NT2/D1 (cell line): ENCODE measurements around the gene HNRNPUL1.

Source experiments
- DNase-seq: peaks from one replicate; pipeline ENCODE4 v3.0.0-alpha.2; 2011; ENCODE audit warnings: low read depth, low spot score
- H3K27me3 ChIP-seq: 2 replicates; pipeline ENCODE4 v1.6.0; 2011; ENCODE audit warnings: mild to moderate bottlenecking; ENCODE audit not compliant: insufficient read length, insufficient read depth
- H3K36me3 ChIP-seq: 2 replicates; pipeline ENCODE4 v1.6.1; 2011; ENCODE audit warnings: mild to moderate bottlenecking, low read length, mixed read lengths; ENCODE audit not compliant: insufficient read depth, insufficient read length
- H3K4me1 ChIP-seq: 2 replicates; pipeline ENCODE4 v1.5.1; 2011; ENCODE audit not compliant: insufficient read depth, insufficient read length
- H3K4me3 ChIP-seq: 2 replicates; pipeline ENCODE4 v1.5.1; 2011; ENCODE audit warnings: low read depth; ENCODE audit not compliant: insufficient read length
- H3K9ac ChIP-seq: 2 replicates; pipeline ENCODE4 v1.6.0; 2011; ENCODE audit warnings: low read depth; ENCODE audit not compliant: insufficient read length
- H3K9me3 ChIP-seq: 2 replicates; pipeline ENCODE4 v1.5.1; 2011; ENCODE audit warnings: mild to moderate bottlenecking, low read length; ENCODE audit not compliant: insufficient read depth
- SUZ12 ChIP-seq: IDR thresholded peaks from 2 replicates; pipeline ENCODE4 v1.6.1; 2011; ENCODE audit not compliant: insufficient read length, insufficient read depth; ENCODE audit errors: extremely low read depth
- YY1 ChIP-seq: IDR thresholded peaks from 2 replicates; pipeline ENCODE4 v1.6.1; 2011; ENCODE audit not compliant: insufficient read length, insufficient read depth
- ZNF274 ChIP-seq: IDR thresholded peaks from 2 replicates; pipeline ENCODE4 v1.6.1; 2011; ENCODE audit warnings: mild to moderate bottlenecking, low read depth, low read length

The HNRNPUL1 gene

DNA sequence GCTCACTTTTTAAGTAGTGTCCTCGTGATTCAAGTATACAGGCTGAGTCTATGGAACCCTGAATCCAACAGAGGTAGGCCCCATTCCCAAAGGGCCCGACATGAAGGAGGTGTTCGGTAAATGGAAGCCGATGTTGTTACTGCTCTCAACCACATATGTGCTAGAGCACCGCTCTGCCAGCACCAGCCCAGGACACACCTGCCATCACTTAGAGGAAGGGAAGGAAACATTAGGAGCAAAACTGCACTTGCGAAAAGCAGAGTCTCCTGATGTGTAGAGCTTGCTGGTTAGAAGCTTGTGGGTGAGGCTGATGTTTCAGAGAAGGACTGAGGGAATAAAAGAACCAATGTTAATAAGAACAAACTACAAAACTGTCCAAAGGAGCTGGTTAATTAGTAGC, 36.4 kb downstream of the HNRNPUL1 start:
- Histone ChIP-seq H3K9ac (no peak overlapping the region), H3K4me3 (no peak overlapping the region), H3K4me1 (no peaks in the 10 kb centered on the region), H3K27me3 (no peaks in the 10 kb centered on the region), H3K36me3 (peaks cover 97% of the 10 kb centered on the region), H3K9me3 (no peaks in the 10 kb centered on the region)
- DNase-seq, result no peak
- TF ChIP-seq YY1 (no peak), ZNF274 (no peak), SUZ12 (no peak)

DNA sequence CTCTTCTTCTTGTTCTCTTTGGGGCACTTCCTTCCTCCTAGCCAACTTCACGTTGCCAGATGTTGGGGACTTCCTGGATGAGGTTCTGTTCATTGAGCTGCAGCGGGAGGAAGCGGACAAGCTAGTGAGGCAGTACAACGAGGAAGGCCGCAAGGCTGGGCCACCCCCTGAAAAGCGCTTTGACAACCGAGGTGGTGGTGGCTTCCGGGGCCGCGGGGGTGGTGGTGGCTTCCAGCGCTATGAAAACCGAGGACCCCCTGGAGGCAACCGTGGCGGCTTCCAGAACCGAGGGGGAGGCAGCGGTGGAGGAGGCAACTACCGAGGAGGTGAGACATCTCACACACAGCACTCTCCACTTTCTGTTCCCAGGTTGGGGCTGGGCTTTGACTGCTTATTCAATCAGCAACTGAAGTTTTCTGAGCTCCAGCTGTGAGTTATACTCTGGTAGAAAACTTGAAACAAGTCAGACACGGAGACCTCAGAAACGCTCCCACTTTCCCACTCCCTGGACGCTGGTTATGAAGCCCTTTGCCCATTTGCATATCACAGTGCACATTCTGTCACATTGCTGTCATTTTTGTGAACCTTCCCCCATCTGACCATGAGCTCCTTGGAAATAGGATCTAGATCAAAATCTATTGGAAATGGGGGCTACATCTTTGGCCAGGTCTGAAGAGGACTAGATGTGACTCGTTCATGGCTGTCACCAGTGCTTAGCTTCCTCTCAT, 38.6 kb downstream of the HNRNPUL1 start:
- no peak for DNase-seq

GRCh38 chr19:41303954-41304353, 39.8 kb downstream of the HNRNPUL1 start:
- Histone ChIP-seq H3K36me3 (peaks cover 87% of the 10 kb centered on the region), H3K9me3 (no peaks in the 10 kb centered on the region), H3K4me3 (no peak overlapping the region), H3K4me1 (peaks cover 3% of the 10 kb centered on the region), H3K27me3 (no peaks in the 10 kb centered on the region), H3K9ac (no peak overlapping the region)
- DNase-seq, result no peak
- TF ChIP-seq SUZ12 (no peak), YY1 (no peak), ZNF274 (no peak)

More for the DNA sequence above, 38.6 kb downstream of the HNRNPUL1 start:
- Histone ChIP-seq H3K36me3 (peaks cover 96% of the 10 kb centered on the region), H3K9me3 (no peaks in the 10 kb centered on the region), H3K9ac (no peak overlapping the region), H3K4me1 (no peaks in the 10 kb centered on the region), H3K4me3 (no peak overlapping the region), H3K27me3 (no peaks in the 10 kb centered on the region)
- TF ChIP-seq YY1, result no peak

- DNase-seq, result no peak
- no peak overlapping the region for H3K9ac ChIP-seq
- peaks cover 77% of the 10 kb centered on the region for H3K36me3 ChIP-seq
- TF ChIP-seq SUZ12, result no peak
- TF ChIP-seq YY1, result no peak
- peaks cover 5% of the 10 kb centered on the region for H3K4me1 ChIP-seq
- H3K4me3 ChIP-seq, result no peak overlapping the region
- no peaks in the 10 kb centered on the region for H3K27me3 ChIP-seq
- no peaks in the 10 kb centered on the region for H3K9me3 ChIP-seq
Observed at GRCh38 chr19:41304706-41305483, 40.7 kb downstream of the HNRNPUL1 start.

GRCh38 chr19:41305927-41306793, 42.0 kb downstream of the HNRNPUL1 start:
- Histone ChIP-seq H3K9me3 (no peaks in the 10 kb centered on the region), H3K4me3 (no peak overlapping the region), H3K9ac (no peak overlapping the region), H3K27me3 (no peaks in the 10 kb centered on the region), H3K36me3 (peaks cover 65% of the 10 kb centered on the region), H3K4me1 (peaks cover 5% of the 10 kb centered on the region)
- TF ChIP-seq ZNF274, result no peak
- TF ChIP-seq SUZ12, result no peak
- TF ChIP-seq YY1, result no peak
- no peak for DNase-seq

- no peak for DNase-seq
- TF ChIP-seq ZNF274 (no peak), SUZ12 (no peak), YY1 (no peak)
- H3K36me3 ChIP-seq, result peaks cover 57% of the 10 kb centered on the region
- no peak overlapping the region for H3K9ac ChIP-seq
- H3K4me3 ChIP-seq, result no peak overlapping the region
- H3K4me1 ChIP-seq, result peaks cover 5% of the 10 kb centered on the region
- no peaks in the 10 kb centered on the region for H3K9me3 ChIP-seq
- no peaks in the 10 kb centered on the region for H3K27me3 ChIP-seq
Observed at GRCh38 chr19:41307090-41307875, 43.1 kb downstream of the HNRNPUL1 start.

DNA sequence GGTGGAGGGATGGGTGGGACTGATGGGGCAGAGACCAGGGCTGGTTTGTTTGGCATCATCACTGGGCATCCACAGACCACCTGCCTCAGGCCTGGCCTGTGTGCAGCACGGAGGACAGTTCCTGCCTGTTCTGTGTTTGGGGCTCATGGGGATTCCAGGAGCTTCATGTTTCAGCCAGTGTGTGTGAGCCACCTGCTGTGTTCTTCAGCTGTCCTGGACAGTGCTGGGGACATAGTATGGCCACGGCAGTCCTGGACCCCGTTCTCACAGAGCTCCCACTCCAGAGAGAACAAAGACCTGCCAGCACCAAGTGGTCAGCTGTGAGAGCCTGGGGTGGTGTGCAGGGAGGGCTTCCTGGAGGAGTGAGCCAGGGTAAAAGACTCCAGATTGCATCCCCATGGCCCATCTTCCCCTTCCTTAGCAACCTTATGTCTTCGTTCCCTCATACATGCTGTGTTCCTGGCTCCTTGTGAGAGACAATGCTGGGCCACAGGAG, 43.8 kb downstream of the HNRNPUL1 start:
- TF ChIP-seq YY1 (no peak), ZNF274 (no peak), SUZ12 (no peak)
- Histone ChIP-seq H3K4me1 (peaks cover 5% of the 10 kb centered on the region), H3K4me3 (no peak overlapping the region), H3K9ac (no peak overlapping the region), H3K36me3 (peaks cover 57% of the 10 kb centered on the region), H3K27me3 (no peaks in the 10 kb centered on the region), H3K9me3 (no peaks in the 10 kb centered on the region)
- no peak for DNase-seq
